NCI-H2029 treated with DMSO at 0.1 percent for 48 hours (cell line): ENCODE results near the gene PSMB11.

Experiments
- DNase-seq: peaks from one replicate; lab custom pipeline; 2025; lab: John Stamatoyannopoulos, UW

PSMB11 gene

GRCh38 chr14:23060536-23061260 lies 18.7 kb downstream of the PSMB11 start:
- no peak for DNase-seq

- no peak for DNase-seq
Observed at GRCh38 chr14:23062002-23062401, 20.0 kb downstream of the PSMB11 start.

GRCh38 chr14:23063601-23064000 lies 21.6 kb downstream of the PSMB11 start:
- DNase-seq, result no peak

GRCh38 chr14:23066368-23066767 lies 24.4 kb downstream of the PSMB11 start:
- DNase-seq, result no peak

- no peak for DNase-seq
Observed at GRCh38 chr14:23066855-23067744, 25.1 kb downstream of the PSMB11 start.

GRCh38 chr14:23067847-23068788 lies 26.1 kb downstream of the PSMB11 start:
- DNase-seq, result no peak

GRCh38 chr14:23068789-23069412 lies 26.9 kb downstream of the PSMB11 start:
- no peak for DNase-seq

- DNase-seq, result no peak
Observed at GRCh38 chr14:23069413-23069806, 27.4 kb downstream of the PSMB11 start.

- DNase-seq, result no peak
Observed at GRCh38 chr14:23070262-23071129, 28.5 kb downstream of the PSMB11 start.

- no peak for DNase-seq
Observed at GRCh38 chr14:23071244-23071920, 29.4 kb downstream of the PSMB11 start.

GRCh38 chr14:23071921-23072539 lies 30.0 kb downstream of the PSMB11 start:
- no peak for DNase-seq

GRCh38 chr14:23074906-23075305 lies 32.9 kb downstream of the PSMB11 start:
- DNase-seq, result no peak

GRCh38 chr14:23076785-23077408 lies 34.9 kb downstream of the PSMB11 start:
- no peak for DNase-seq

- DNase-seq, result no peak
Observed at GRCh38 chr14:23077962-23078361, 36.0 kb downstream of the PSMB11 start.

- DNase-seq, result no peak
Observed at GRCh38 chr14:23078692-23079116, 36.7 kb downstream of the PSMB11 start.

- no peak for DNase-seq
Observed at GRCh38 chr14:23079716-23080115, 37.7 kb downstream of the PSMB11 start.

GRCh38 chr14:23080474-23080873 lies 38.5 kb downstream of the PSMB11 start:
- DNase-seq, result no peak

- DNase-seq, result no peak
Observed at GRCh38 chr14:23085458-23085857, 43.4 kb downstream of the PSMB11 start.

- no peak for DNase-seq
Observed at GRCh38 chr14:23086565-23086964, 44.6 kb downstream of the PSMB11 start.
